GM21423 (cell line): ENCODE measurements around the gene PIMREG.

ENCODE experiments used
- ATAC-seq: cut with Tn5 transposase; IDR thresholded peaks from one replicate; pipeline ENCODE4 v1.9.1; 2021; ENCODE audit warnings: mild to moderate bottlenecking, moderate library complexity; ENCODE audit not compliant: unreplicated experiment

Gene PIMREG

DNA sequence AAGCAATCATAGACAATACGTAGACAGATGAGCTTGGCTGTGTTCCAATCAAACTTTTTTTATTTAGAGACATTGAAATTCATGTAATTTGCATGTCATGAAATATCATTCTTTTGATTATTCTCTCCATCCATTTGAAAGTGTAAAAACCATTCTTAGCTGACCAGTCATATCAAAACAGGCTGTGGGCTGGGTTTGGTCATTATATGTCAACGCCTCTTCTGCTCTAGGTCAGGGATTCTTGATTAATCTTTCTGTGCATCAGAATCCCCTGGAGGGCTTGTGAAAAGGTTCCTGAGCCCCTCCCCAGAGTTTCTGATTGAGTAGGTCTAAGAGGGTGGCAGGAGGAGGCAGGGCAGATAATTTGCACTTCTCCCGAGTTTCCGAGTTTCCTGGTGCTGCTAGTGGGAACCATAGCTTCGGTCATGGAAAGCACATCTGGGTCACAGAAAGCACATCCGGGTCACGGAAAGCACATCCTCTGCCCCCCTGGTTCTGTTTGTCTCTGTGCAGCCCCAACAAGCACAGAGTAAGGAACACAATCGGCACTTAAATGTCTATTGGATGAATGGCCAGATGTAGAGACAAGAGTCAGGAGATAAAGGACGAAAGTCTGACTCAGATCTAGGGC, 16.4 kb downstream of the PIMREG start:
- no peak for ATAC-seq

GRCh38 chr17:6461246-6461645, 17.0 kb downstream of the PIMREG start:
- ATAC-seq, result no peak

DNA sequence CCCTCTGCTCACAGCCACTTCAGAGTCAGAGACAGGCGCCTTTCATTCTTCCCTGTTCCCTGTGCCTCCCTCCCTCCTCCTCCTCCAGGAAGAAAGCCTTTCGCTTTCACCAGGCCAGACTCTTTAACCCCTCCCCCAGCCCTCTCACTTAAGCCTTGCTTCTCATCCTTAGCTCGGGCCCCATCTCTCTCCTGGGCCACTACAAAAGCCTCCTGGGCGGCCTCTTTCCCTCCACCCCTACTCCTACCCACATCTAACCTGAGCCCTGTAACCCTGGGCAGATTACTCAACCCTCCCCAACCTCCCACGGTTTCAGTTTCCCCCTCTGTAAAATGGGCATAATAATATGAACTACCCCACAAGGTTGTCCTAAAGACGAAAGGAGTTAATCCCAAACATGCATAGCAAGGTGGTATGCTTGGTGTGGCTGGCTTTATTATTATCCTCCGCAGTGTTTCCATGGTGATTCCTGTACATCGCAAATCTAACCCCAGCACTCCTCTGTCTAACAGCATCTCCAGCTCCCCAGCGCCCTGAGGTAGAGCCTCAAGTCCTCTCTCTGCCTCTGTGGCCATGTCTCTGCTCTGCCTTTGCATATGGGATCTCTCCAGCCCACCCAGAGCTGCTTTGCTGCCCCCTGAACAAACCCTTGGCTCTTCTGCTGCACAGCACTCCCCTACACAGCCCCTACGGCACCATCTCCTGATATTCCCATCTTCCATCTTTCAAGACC, 17.7 kb downstream of the PIMREG start:
- ATAC-seq, result no peak

DNA sequence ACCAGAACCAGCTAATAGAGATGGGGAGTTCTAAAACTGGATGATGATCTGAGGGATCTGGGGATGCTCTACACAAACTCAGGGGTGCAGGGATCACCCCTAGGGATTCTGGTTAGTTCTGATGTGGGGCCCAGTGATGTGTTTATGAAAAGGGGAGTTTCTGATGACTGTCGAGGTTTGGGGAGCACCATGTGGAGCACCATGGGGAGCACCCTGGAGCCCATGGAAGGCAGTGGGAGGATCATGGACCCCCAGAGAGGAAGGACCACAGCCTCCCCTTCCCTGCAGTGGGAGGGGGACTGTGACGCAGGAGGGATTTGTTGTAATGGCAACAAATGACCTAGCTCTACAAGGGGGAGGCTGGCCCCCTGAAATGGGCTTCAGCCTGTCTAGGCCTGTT, 18.4 kb downstream of the PIMREG start:
- no peak for ATAC-seq

DNA sequence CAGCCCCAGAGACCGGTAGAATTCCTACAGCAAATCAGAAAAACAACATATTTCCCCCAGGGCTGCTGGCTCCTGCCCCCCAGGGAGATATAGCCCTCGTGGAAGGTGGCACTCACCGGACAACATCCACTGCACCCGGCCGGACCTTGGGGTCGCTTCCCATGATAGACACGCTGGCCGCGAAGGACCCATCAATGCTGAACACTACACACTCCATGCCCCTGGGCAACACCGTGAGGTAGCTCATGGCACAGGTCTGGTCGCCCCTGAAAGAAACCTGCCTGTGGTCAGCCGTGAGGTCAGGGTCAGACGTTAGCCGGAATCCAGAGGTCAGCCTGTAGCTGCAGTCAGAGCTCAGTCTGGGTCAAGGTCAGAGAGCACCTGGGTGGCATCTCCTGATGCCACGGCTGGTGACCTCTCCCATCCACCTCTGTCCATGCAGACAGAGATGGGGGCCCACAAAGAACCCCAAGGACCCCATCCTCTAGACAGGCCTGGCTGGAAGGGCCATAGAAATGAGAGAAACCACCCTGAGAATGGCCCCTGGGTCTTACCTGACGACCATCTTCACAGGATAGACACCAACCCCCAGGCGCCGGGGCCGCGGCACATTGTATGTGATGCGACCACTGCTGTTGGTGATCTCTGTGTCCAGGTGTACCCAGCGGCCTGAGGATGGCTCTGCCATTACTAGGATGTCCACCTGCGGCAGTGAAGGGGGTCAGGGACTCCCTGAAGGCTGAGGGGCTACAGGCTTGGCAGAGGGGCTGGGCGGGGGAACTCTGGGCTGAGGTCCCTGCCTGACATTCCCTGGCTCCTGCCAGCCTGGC, 19.6 kb downstream of the PIMREG start:
- no peak for ATAC-seq

GRCh38 chr17:6464446-6465041, 20.3 kb downstream of the PIMREG start:
- no peak for ATAC-seq

DNA sequence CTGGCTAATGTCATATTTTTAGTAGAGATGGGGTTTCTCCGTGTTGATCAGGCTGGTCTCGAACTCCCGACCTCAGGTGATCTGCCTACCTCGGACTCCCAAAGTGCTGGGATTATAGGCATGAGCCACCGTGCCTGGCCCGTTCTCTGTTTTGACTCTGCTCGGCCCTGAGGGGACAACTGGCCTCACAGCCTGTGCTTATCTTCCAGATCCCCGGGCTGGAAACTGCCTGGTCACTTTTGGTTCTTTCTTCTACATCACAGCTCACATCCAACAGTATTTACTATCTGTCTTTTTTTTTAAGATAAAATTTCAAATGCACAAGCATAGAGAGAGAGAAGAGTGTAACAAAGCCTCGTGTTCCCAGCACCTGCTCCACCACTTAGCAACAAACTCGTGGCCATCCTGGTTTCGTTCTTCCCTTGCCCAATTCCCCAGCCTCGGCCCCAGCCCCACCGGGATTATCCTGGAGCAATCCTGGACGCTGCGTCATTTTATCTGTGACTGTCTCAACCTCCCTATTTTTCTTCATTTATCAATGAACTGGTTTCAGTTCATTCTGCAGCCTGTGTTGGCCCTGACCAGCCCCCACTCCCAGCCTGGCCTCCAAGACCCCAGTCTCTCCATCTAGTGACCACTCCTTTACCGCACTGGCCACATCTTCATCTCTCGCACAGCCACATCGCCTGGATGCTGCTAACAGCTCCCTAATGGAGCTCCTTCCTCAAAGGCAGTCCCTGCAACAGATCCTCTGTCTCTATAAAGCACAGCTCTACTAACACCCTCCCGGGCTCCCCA, 21.1 kb downstream of the PIMREG start:
- no peak for ATAC-seq

DNA sequence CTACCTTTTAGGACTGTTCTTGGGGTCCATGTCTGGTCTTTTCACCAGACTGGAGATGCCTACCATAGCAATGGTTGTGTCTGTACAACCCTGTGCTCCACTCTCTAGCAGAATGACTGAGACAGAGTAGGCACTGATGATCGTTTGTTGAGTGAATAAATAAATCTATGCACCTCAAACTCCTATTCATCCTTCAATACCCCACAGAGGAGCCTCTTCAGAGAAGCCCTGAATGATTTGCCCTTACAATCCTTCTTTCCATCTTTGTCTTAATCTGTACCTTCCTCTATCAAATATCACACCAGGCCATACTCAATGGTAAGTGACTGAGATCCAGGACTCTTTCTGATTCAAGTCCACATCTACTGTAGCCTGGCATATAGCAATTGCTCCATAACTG, 23.3 kb downstream of the PIMREG start:
- ATAC-seq, result no peak

GRCh38 chr17:6468051-6468790, 24.0 kb downstream of the PIMREG start:
- ATAC-seq, result no peak

GRCh38 chr17:6470146-6470718, 26.0 kb downstream of the PIMREG start:
- ATAC-seq, result no peak

DNA sequence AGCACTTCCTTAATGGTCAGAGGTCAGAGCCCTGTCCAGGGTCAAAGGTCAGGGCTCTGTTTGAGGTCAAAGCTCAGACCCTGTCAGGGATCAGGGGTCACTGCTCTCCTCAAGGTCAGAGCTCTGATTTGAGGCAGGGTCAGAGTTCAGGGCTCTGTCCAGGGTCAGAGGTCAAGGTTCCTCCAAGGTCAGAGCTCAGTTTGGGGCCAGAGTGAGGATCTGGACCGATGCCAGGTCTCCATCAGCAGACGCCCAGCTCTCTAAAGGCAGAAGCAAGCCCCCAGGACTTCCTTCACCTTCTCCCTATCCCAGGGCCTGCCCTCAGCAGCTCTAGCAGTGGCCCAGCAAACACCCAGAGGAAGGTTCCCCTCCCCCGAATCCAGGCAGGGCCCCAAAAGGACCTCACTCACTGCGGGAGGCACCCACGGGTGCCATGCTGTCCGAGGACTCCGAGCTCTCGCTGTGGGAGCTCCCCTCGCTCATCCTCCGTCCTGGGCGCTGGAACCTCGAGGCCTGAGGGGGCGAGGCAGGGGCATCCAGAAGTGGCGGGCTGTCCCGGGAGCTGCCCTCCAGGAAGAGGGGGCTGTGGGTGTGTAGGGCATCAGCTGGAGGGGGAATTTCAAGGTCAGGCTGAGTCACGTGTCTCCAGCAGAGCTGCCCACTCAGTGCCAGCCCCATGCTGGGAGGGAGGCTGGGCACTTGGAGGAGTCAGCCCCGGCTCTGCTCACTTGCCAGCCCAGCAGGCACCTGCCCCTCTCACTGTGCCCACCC, 26.7 kb downstream of the PIMREG start:
- ATAC-seq, result no peak

GRCh38 chr17:6471531-6472465, 27.5 kb downstream of the PIMREG start:
- ATAC-seq, result no peak

DNA sequence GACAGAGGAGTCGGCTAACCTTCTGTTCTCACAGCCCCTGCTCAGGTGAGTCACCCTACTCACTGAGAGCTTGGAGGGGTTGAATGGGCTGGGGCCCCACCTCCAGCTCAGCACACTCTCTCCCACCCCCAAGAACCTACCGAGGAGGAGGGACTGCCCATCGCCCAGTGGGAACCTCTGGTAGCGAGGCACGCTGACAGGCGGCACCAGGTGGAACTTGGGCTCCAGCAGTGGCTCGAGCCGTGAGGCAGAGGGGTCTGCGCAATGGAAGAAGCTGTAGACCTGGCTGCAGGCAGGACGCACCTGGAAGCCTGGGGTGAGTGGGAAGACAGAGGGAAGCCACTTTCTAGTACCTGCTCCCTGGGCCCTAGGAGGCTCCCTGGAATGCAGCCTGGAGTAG, 28.3 kb downstream of the PIMREG start:
- ATAC-seq, result no peak

GRCh38 chr17:6473128-6473767, 29.0 kb downstream of the PIMREG start:
- ATAC-seq, result no peak

GRCh38 chr17:6474376-6474775, 30.1 kb downstream of the PIMREG start:
- no peak for ATAC-seq

GRCh38 chr17:6474906-6475305, 30.7 kb downstream of the PIMREG start:
- no peak for ATAC-seq

DNA sequence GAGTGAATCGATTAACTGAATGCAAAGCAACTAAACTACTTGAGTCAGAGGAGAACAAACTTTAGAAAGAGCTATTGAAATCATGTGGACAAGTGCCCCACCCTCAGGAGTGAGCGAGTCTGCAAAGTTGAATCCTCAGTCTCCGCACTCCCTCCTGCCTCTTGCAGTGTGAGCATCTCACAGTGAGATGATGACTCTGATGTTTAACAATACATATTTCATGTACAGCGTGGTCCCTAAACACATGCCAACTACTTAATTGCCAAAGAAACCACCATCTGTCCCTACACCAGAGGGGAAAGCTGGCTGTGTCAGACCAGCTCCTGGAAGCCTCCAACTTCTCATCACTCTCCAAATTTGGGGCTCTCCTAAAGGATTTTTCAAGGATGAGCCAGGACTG, 31.2 kb downstream of the PIMREG start:
- ATAC-seq, result no peak
